GM18867 (cell line): ENCODE data around the gene CWC25.
"Not testable (repeated sequence)": the region's sequence is repeated elsewhere in the genome, so short reads cannot be mapped to it uniquely, and the experiment has no call there.

Experiments used
- ATAC-seq: cut with Tn5 transposase; IDR thresholded peaks from one replicate; pipeline ENCODE4 v1.9.1; 2021; ENCODE audit warnings: mild to moderate bottlenecking, moderate library complexity; ENCODE audit not compliant: unreplicated experiment

Gene CWC25

DNA sequence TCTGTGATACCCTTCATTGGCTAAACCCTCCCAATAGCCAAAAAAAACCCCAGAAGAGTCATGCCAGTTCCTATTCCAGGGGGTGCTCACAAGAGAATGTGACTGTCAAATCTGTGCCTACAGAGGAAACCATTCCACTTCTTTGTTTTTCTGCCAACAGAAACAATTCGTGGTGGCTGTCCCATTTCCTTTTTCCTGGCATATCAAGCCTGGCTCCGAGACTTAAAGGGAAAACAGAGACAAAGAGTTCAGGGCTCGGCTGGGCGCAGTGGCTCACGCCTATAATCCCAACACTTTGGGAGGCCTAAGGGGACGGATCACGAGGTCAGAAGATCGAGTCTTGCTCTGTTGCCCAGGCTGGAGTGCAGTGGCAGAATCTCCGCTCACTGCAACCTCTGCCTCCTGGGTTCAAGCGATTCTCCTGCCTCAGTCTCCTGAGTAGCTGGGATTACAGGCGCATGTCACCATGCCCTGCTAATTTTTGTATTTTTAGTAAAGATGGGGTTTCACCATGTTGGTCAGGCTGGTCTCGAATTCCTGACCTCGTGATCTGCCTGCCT lies 34.9 kb downstream of the CWC25 start:
- ATAC-seq: not testable (repeated sequence)

DNA sequence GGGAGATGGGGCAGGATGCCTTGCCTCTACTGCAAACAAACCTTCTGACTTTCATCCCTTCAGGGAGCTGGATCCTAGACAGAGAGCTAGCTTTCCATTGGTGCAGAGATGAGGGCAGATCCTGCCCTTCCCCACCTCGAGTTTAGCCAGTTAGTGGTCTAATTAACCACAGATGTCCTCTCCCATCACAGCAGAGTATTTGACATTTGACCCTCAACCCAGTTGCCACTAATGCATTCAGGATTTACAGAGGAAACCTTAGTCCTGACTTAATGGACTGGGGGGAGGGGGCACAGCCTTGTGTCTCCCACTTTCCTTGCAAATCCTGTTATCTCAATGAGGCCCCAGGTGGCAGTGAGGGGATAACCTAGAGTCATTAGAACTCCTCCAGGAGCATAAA lies 35.9 kb downstream of the CWC25 start:
- no peak for ATAC-seq

DNA sequence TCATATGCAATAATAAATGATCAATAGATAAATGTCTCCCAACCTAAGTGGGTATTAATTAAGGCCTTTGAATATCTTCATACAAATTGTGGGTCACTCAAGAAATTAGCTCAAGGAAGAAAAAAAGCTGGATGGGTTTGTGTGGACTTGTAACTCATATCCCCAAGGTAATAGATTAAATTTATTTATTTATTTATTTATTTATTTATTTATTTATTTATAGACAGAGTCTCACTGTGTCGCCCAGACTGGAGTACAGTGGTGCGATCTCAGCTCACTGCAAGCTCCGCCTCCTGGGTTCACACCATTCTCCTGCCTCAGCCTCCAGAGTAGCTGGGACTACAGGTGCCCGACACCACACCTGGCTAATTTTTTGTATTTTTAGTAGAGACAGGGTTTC lies 37.1 kb downstream of the CWC25 start:
- ATAC-seq: not testable (repeated sequence)

DNA sequence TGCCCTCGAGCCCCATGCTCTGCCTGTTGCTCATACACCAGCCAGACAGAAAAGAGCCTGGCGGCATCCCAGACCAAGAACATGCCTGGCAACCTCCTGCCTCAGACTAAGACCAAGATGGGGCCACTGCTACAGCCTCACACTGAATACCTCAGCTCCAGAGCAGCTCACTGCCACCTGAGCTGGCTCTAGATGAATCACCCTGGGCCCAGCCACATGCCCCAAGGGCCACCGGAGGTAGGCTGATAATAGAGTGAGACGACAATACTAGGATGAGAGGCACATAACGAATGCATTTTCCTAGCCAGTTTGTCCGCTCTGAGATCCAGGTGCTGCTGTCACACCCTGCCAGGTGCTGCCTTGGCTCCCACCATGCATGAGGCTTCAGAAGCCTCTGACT lies 38.7 kb downstream of the CWC25 start:
- no peak for ATAC-seq

DNA sequence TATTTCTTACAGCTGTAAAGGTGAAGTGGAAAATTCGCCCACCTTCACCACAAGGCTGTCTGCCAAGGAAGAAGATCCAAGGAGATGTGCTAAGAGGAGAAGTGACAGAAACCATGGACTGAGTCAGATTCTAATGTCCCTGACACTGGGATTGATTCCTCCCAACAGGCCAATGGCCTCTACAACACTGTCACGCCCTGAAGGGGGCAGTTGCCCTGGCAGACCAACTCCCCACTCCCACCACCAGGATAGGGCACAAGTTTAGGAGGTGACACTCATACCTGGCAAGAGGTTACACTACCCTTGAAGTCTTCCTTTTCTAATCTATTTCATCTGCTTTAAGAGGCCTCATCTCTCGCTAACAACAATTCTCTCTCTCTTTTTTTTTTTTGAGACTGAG lies 41.9 kb downstream of the CWC25 start:
- no peak for ATAC-seq

DNA sequence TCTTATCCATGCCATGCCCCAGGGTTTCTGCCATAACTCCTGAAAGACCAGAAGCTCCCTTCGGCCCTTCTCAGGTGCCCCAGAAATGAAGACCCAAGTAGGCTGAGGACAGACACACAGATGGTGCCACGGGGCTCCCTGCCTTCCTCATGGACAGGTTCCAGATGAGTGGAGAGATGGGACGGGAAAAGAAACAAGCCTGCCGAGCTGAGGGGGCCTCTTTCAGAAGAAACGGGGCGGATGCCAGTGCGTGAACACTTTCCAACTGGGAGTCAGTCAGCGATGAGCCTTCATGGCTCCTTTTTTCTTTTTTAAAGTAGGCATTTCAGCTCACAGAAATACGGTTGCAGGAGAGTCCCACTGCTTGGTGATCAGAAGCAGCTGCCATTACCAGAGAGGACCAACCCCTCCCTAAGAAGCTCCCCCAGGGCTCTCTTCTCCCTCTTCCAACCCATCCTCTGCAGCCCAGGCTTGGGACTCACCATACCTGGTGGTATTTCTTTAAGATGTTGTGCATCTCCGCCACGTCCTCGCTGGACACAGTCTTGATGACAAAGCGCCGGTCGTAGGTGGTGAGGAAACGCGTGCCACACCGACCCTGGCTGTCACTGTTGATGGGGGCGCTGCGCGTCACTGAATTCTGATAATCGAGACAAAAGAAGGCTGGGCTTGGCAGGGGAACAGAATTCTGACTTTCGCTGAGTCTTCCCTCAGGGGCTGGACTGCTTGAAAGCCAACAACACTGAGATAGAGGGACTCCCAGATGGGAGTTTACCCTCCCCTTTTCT lies 45.0 kb downstream of the CWC25 start:
- ATAC-seq: no peak

DNA sequence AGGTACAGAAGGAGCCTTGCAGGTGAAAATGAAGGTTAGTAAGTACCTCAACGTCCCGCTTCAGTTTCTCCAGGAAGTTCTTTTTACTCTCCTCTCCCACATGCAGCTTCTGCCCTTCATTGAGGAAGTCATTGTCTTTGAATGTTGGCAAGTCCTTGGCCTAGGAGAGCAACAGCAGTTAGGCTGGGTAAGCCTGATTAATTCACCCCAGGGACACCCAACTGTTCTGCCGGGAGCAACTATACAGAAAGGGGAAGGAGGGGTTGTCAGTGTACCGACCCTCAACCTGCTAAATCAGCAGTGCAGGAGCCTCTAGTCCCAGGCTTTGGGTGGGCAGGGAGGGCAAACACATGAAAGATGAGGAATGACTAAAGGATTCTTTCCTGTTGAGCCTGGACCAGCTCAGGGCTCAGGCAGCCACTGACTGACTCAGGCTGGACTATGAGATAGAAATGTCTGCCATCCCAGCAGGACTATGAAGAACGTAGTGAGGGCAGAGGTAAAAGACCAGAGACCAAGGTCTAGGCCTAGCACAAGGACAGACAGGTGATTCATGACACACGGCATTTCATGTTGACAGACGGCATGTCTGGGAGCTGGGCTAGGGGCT lies 47.4 kb downstream of the CWC25 start:
- ATAC-seq: no peak

DNA sequence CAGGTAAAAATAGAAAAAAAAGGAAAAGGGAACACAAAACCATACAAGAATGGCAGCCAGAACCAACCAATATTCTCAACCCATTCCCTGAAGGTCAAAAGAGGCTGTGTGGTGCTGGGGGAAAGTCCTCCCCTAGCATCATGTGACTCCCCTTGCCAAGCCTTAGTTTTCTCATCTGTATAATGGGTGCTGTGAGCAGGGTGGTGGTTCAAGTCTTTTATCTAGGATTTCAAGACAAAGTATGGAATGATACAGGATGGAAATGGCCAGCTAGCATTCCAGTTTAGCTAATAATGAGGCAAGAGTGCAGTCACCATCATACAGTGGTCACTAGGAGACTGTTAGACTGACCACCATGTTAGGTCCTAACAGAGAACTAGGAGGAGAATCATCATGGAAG lies 51.9 kb downstream of the CWC25 start:
- no peak for ATAC-seq

DNA sequence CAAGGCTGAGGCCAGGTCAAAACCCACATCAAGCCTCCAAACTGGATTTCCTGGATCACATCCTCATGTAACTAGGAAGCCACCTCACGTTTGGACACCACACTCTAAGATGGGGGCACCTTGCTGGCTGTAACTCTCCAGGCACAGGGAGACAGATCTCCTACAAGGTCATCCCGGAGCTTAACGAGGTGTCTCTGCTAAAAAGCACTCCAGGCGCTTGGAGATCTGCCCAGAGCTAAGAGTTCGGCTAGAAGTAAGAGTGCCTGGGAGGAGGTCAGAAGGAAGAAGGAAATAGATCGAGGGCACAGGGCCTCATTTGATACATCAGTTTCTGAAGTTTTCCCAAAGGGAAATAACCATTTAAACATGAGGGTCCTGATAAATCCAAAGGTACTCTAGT lies 56.7 kb downstream of the CWC25 start:
- ATAC-seq: no peak

DNA sequence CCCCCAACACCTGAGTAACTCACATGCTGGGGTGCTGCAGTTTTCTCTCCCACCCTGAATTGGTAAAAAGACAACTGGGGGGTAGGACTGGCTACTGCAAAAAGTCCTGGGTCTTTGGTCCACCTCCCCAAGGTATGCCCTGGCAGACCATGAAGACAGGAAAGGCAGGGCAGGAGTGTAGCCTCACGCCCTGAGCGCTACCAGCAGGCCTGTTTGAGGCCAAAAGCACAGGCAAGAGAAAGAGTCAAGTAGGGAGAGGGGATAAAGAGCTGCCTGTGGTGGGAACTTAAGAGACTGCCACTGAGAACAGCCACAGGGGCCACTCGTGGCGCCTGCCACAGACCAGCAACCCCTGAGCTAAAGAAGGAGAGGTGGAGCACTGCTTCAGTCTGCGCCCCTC lies 58.8 kb downstream of the CWC25 start:
- ATAC-seq: no peak

DNA sequence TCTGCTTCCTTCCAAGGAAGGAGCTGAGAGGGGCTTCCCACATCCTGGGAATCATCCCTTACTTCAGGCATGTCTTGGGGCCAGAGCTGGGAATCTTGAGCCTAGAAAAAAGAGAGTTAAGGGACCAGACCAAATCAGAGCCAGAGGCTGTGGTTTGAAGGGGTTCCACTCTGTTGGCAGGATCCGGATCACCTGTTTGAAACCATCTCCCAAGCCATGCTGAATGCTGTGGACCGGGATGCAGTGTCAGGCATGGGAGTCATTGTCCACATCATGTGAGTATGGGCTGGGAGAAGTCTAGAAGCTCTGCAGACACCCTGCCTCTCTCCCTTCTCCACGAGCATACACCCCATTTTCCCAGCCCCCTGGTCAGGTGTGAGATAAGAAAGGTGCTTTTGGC lies 62.9 kb downstream of the CWC25 start:
- no peak for ATAC-seq

DNA sequence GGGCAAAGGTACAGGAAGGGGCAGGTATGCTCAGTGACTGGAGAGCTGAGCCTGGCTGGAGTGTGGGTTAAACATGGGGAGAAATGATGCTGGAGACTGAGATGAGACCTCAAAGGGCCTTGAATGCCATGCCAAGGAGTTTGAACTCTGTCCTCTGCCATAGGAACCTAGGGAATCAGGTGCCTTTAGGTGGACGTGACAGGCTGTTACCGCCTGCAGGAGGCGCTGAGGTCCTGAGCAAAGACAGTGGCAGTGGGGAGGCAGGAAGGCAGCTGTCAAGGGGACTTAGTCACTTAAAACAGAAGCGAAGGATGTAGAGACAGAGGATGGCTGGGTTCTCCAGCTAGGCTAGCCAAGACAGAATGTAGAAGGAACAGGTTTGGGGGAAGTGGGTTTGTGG lies 63.5 kb downstream of the CWC25 start:
- ATAC-seq: no peak

DNA sequence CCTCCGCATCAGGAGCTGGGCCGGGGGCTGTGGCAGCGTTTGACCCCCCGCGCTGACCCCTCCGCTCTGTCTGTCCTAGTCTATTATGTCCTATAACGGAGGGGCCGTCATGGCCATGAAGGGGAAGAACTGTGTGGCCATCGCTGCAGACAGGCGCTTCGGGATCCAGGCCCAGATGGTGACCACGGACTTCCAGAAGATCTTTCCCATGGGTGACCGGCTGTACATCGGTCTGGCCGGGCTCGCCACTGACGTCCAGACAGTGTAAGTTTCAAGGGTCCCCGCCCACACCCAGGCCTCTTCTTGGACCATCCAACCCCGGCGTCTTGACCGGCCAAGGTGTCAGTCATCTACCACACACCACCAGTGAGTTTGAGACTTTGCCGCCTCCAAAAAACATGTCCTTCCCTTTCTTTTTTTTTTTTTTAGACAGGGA lies 72.0 kb downstream of the CWC25 start:
- no peak for ATAC-seq

DNA sequence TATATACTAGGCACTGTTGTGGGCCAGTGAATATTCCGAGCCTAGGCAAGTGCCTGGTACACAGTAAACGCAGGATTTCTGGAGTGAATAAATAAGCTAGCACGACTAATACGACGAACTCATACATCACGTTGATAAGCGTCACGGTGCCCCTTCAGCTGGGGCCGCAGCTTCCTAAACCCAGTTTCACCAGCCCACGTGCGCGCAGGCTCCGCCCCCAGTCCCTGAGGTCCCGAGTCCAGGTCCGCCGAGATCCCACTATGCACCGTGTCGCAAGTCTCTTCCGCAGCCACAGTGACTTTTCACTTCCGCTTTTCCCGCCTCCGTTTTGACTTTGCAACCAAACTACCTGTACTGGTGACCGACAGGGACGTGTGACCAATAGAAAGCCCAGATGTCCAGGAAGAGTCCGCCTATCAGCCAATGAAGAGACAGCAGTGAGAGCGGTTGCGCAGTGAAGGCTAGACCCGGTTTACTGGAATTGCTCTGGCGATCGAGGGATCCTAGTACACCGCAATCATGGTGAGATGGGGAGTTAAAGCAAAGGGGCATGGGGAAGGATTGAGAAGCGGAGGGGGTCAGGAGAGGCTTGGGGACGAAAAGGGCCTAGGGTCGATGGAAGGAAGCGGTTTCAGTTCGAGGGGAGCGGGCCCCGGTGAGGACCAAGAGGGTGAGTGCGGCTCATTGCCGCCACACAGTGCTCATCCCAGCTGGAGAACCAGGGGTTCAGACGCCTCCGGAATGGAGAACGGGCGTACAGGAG lies 72.6 kb downstream of the CWC25 start, which contains the start of gene PSMB3:
TSS of gene PSMB3 (plus strand) at position 434 of the 763 bp plus-strand sequence. CDS start at position 520, 86 bp downstream.
- ATAC-seq: peak; percentile 91

DNA sequence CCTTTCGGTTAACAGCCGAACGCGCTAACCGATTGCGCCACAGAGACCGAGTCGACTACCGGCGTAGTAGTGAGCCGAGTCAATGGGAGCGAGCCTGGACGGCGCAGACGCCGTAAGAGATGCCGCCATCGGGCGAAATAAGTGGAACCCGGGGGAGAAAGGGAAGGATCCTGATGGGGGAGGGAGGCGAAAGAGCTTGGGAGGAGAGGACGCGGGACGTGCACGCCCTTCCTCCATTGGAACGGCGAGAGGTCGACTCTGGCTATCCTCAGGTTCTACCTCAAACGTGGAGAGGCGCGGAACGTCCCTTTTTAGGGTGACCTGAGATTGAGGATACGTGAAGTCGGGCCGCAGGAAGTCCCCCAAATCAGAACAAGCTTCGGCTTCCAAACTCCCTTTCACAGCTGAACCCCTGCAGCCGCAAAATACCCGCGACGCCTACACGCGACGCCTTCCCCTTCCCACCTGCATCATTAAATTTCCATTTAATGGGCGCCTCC lies 73.3 kb downstream of the CWC25 start:
- peak; percentile 23 for ATAC-seq

DNA sequence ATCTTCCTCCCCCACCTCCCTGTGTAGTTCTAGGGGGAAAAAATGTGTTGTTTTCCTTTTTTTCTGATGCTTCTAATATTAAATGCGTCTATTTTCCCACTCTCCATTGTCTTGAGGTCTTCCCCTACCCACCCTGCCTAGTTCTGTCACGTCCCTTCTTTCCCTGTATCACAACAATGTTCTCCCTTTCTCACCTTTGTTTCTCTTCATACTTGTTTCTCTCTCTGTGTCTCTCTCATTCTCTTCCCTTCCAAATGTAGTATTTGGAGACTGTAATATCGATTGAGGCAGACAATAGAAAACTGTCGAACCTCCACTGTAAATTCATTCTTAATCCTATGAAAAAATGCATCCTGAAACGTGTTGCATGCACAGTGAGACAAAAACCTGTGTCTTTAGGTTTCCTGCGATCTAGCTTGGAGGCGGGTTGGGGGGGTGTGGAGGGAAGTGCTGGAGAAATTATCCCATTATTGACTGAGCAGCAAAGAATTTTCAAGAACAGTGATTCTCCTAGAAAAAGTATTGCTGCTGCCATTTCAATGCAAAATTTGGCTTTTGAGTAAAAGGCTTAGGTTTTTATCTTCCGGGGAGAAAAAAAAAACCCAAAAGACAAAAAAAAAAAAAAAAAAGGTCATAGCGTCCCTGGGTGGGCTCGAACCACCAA lies 73.8 kb downstream of the CWC25 start:
- no peak for ATAC-seq
